Activated T-cell treated with anti-CD3 and anti-CD28 coated beads, Interleukin-2, amount 50 U/mL, for 4 hours (primary cell): Measurements from ENCODE around the gene ARVCF. TPM values are rescaled to one million over a fixed set of nuclear protein-coding genes. Genes with fewer than 3 reads are reported as not detected.

Source experiments
- ATAC-seq, 2 donors: fragments of 200-7000 bp; cut with Tn5 transposase; one replicate each; pipeline ENCODE4 v1.10.0; 2021
- DNase-seq: peaks from one replicate; pipeline ENCODE4 v3.0.0-alpha.2; 2020
- H3K27me3 Mint-ChIP-seq: one replicate; pipeline ENCODE4 v1.8.0; 2021; ENCODE audit warnings: low read depth, mixed read lengths
- H3K36me3 Mint-ChIP-seq: one replicate; pipeline ENCODE4 v1.8.0; 2022; ENCODE audit warnings: mixed read lengths; ENCODE audit not compliant: insufficient read depth
- H3K4me1 Mint-ChIP-seq: one replicate; pipeline ENCODE4 v1.8.0; 2021; ENCODE audit warnings: low read depth, mixed read lengths
- H3K4me3 Mint-ChIP-seq: one replicate; pipeline ENCODE4 v1.8.0; 2021; ENCODE audit warnings: mild to moderate bottlenecking, moderate library complexity, mixed read lengths
- H3K9me3 Mint-ChIP-seq: one replicate; pipeline ENCODE4 v1.8.0; 2021; ENCODE audit warnings: mixed read lengths
- total RNA-seq, 3 donors: library from RNA; stranded (reverse); gene quantifications; one replicate each; pipeline ENCODE4 v1.2.1, GENCODE V29; 2021

ARVCF gene
- 1 to 10 TPM; 2.3 to 3.6 (median 2.8) TPM for total RNA-seq

- no peaks in the 10 kb centered on the region for H3K9me3 Mint-ChIP-seq
- peak; percentile 71 to 77 for ATAC-seq
- H3K27me3 Mint-ChIP-seq: no peaks in the 10 kb centered on the region
- peak within 1 kb of the TSS; percentile 86 for H3K4me3 Mint-ChIP-seq
- peaks cover 21% of the 10 kb centered on the region for H3K4me1 Mint-ChIP-seq
- DNase-seq: peak; percentile 87
- H3K36me3 Mint-ChIP-seq: no peaks in the 10 kb centered on the region
These were observed at the start of gene ARVCF for GRCh38 chr22:20016734-20017621. Gene ARVCF (minus strand): TSS chr22:20016823. CDS start chr22:19990794, 26,029 bp downstream.

GRCh38 chr22:20065896-20066616 lies 49.4 kb upstream of the ARVCF start:
- DNase-seq (no peak), ATAC-seq (no peak)
- H3K36me3 Mint-ChIP-seq: no peaks in the 10 kb centered on the region
- H3K27me3 Mint-ChIP-seq: no peaks in the 10 kb centered on the region
- H3K9me3 Mint-ChIP-seq: no peaks in the 10 kb centered on the region
- H3K4me3 Mint-ChIP-seq: no peak overlapping the region
- H3K4me1 Mint-ChIP-seq: no peaks in the 10 kb centered on the region

- DNase-seq (no peak), ATAC-seq (no peak)
- Mint-ChIP-seq H3K27me3 (no peaks in the 10 kb centered on the region), H3K36me3 (no peaks in the 10 kb centered on the region), H3K9me3 (no peaks in the 10 kb centered on the region), H3K4me3 (no peak overlapping the region), H3K4me1 (no peaks in the 10 kb centered on the region)
These were observed 48.1 kb upstream of the ARVCF start for GRCh38 chr22:20064545-20065262.

GRCh38 chr22:20064140-20064480 lies 47.5 kb upstream of the ARVCF start:
- Mint-ChIP-seq H3K27me3 (no peaks in the 10 kb centered on the region), H3K9me3 (no peaks in the 10 kb centered on the region), H3K4me1 (no peaks in the 10 kb centered on the region), H3K36me3 (no peaks in the 10 kb centered on the region), H3K4me3 (no peak overlapping the region)
- ATAC-seq (no peak), DNase-seq (no peak)

GRCh38 chr22:20063271-20064139 lies 46.9 kb upstream of the ARVCF start:
- Mint-ChIP-seq H3K36me3 (no peaks in the 10 kb centered on the region), H3K27me3 (no peaks in the 10 kb centered on the region), H3K4me3 (no peak overlapping the region), H3K9me3 (no peaks in the 10 kb centered on the region), H3K4me1 (no peaks in the 10 kb centered on the region)
- DNase-seq (no peak), ATAC-seq (no peak)

GRCh38 chr22:20062766-20063083 lies 46.1 kb upstream of the ARVCF start:
- Mint-ChIP-seq H3K4me3 (no peak overlapping the region), H3K36me3 (peaks cover 4% of the 10 kb centered on the region), H3K9me3 (no peaks in the 10 kb centered on the region), H3K27me3 (no peaks in the 10 kb centered on the region), H3K4me1 (no peaks in the 10 kb centered on the region)
- ATAC-seq (no peak), DNase-seq (no peak)

GRCh38 chr22:20062043-20062765 lies 45.6 kb upstream of the ARVCF start:
- peaks cover 7% of the 10 kb centered on the region for H3K36me3 Mint-ChIP-seq
- no peaks in the 10 kb centered on the region for H3K4me1 Mint-ChIP-seq
- ATAC-seq: no peak
- no peaks in the 10 kb centered on the region for H3K27me3 Mint-ChIP-seq
- H3K4me3 Mint-ChIP-seq: no peak overlapping the region
- H3K9me3 Mint-ChIP-seq: no peaks in the 10 kb centered on the region
- DNase-seq: no peak

- Mint-ChIP-seq H3K9me3 (no peaks in the 10 kb centered on the region), H3K36me3 (peaks cover 7% of the 10 kb centered on the region), H3K27me3 (no peaks in the 10 kb centered on the region), H3K4me1 (no peaks in the 10 kb centered on the region), H3K4me3 (no peak overlapping the region)
- no peak for ATAC-seq
- no peak for DNase-seq
These were observed 44.8 kb upstream of the ARVCF start for GRCh38 chr22:20061481-20061861.

GRCh38 chr22:20060700-20061480 lies 44.3 kb upstream of the ARVCF start:
- Mint-ChIP-seq H3K4me3 (no peak overlapping the region), H3K36me3 (peaks cover 7% of the 10 kb centered on the region), H3K9me3 (no peaks in the 10 kb centered on the region), H3K4me1 (no peaks in the 10 kb centered on the region), H3K27me3 (no peaks in the 10 kb centered on the region)
- no peak for ATAC-seq
- DNase-seq: no peak

- no peak for ATAC-seq
- Mint-ChIP-seq H3K9me3 (no peaks in the 10 kb centered on the region), H3K27me3 (no peaks in the 10 kb centered on the region), H3K4me3 (no peak overlapping the region), H3K4me1 (no peaks in the 10 kb centered on the region), H3K36me3 (peaks cover 11% of the 10 kb centered on the region)
- DNase-seq: no peak
These were observed 42.6 kb upstream of the ARVCF start for GRCh38 chr22:20058989-20059770.

GRCh38 chr22:20057596-20058268 lies 41.1 kb upstream of the ARVCF start:
- DNase-seq: no peak
- peaks cover 13% of the 10 kb centered on the region for H3K36me3 Mint-ChIP-seq
- no peaks in the 10 kb centered on the region for H3K4me1 Mint-ChIP-seq
- H3K4me3 Mint-ChIP-seq: no peak overlapping the region
- H3K27me3 Mint-ChIP-seq: no peaks in the 10 kb centered on the region
- H3K9me3 Mint-ChIP-seq: no peaks in the 10 kb centered on the region
- no peak for ATAC-seq
